Measurements from ENCODE around the gene SLC4A7. TPM values are rescaled to one million over a fixed set of nuclear protein-coding genes. Genes with fewer than 3 reads are reported as not detected.
A peak's percentile ranks its signal among the peaks of the same experiment; 100 is the strongest.
"Not testable (repeated sequence)": the region's sequence is repeated elsewhere in the genome, so short reads cannot be mapped to it uniquely, and the experiment has no call there.

SLC4A7 gene
- total RNA-seq, 1 experiment from 2014 or later: 19.6 TPM

DNA sequence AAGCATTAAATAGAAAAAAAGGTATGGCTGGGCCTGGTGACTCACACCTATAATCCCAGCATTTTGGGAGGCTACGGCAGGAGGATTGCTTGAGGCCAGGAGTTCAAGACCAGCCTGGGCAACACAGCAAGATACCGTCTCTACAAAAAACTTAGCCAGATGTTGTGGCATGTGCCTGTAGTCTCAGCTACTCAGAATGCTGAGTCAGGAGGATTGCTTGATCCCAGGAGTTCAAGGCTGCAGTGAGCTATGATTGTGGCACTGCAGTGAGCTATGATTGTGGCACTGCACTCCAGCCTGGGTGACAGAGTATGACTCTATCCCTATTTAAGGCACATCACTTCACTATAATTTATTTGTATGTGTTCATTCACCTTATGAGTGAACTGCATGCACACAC is 54.3 kb downstream of the SLC4A7 start:
- no peak for DNase-seq (ENCODE audit: low spot score)

DNA sequence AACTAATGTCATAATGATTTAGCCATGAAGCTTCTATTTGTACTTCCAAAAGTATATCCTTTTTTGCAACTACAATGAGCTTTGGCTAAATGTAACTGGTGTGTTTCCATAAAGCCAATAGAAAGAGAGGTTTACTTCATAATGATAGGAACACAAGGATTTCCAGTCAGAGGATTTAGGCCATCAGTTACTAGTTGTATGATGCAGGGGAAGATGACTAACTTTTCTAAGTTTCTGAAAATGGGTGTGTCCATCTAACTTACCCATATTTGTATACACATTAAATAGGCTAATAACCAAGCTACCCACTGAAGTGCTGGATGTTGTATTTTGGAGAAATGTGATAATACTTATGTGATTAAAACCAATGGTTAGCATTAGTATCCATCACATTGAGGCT is 55.7 kb downstream of the SLC4A7 start:
- no peak for DNase-seq (ENCODE audit: low spot score)

DNA sequence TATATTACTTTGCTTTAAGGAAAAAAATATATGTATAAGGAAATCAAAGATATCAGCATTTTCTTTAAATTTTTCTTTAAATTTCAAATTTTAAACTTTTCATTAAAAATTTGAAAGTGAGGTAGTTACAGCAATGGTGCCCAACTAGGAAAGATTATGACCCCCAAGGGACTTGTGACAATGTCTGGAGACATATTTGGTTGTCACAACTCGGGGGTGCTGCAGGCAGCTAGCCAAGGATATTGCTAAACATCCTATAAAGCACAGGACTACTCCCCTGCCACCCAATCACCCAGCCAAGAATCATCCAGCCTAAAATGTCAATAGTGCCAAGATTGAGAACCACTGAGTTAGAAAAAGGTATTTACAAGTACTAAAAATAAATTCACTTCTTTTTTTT is 57.3 kb downstream of the SLC4A7 start:
- DNase-seq (ENCODE audit: low spot score): no peak

DNA sequence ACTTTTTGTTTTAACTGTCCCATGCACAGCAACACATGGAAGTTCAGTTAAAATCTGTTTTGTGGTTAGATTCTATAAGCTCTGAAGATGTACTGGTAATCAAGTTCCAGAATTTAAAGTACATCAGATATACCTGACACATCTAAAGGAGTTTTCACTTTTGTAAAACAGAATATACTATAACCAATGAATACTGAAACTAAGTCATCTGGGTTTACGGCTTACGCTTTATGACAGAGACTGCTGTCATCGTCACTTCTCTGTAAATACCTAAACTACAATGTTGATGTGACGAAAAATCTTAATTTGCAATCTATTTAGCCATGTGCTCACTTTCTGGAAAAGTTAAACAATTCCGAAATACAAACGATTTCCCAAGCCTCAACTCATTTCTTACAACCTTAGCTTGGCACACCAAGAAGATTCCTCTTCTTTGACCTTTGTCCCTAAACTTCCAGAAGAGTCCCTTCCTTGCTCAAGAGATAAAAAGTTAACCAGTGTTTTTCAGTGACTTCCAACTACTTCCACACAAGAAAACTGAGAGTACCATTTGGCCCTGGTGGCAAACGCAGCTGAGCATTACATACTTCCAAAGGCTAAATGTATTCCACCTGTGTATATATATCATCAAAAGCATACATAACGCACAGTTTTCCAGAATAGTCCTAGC is 58.2 kb downstream of the SLC4A7 start:
- DNase-seq (ENCODE audit: low spot score): no peak

DNA sequence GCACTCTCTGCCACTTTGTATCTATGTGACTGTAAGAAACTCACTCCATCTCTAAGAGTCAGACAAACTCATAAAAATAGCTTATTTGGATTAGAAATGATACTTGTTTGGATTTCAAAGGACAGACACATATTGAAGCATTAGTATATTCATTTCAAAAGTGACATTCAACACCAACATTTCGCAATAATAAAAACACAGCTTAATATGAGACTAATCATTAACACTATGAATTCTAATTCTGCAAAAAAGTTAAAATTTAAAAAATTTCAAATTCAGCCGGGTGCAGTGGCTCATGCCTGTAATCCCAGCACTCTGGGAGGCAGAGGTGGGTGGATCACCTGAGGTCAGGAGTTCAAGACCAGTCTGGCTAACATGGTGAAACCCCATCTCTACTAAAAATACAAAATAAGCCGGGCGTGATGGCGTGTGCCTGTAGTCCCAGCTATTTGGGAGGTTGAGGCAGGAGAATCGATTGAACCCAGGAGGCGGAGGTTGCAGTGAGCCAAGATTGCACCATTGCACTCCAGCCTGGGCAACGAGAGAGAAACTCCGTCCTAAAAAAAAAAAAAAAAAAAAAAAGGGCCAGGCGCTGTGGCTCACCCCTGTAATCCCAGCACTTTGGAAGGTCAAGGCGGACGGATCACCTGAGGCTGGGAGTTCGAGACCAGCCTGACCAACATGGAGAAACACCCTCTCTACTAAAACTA is 59.2 kb downstream of the SLC4A7 start:
- DNase-seq (ENCODE audit: low spot score): not testable (repeated sequence)

DNA sequence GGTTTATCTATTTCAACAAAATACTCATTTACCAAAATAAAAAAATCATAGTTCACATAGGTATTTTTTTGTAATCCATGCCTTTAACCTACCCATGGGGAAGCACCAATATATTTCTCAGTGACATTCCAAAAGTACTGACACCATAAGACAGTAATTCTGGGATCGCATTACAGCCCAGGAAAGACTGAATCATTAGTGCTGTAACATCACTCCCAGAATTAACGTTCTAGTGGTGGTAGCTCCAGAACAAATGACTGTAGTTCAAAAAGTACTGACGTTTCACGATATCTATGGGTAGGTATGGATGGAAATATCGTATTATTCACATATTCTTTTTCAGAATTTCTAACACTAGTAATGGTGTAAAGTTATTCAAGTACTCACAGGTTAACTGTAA is 60.7 kb downstream of the SLC4A7 start:
- DNase-seq (ENCODE audit: low spot score): no peak

DNA sequence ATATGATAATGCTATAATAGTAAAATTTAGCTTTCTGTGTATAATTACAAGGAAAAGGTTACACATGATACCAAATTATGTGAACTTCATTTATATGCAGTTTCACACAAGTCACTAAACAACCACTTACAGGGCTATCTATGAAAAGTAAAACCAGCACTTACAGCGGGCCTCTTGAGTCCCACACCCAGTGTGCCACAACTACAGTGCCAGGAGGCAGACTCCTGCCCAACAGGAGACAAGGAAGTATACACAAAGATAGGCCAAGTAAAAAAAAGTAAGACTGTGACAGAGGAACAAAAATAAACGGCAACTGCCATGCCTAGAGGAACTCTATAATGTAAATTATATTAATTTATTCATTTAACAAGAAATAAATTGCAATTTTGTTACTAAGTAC is 61.6 kb downstream of the SLC4A7 start:
- DNase-seq (ENCODE audit: low spot score): no peak

DNA sequence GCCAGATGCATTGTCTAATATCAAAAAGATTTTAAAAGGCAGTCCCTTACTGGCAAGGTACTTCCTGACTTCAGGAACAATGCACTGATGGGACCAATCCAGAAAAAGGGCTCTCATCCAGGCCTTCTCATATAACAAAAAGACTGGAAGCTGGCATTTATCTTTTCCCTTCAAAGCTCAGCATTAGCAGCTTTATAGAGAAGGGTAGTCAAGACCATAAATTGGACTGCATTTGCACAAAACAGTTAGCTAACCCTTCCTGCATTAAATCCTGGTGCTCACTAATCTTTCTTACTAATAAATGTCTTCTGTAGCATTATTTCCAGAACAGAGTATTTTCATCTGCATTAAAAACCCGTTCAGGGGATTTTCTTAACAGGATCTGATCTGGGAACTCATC is 69.0 kb downstream of the SLC4A7 start:
- no peak for DNase-seq (ENCODE audit: low spot score)

DNA sequence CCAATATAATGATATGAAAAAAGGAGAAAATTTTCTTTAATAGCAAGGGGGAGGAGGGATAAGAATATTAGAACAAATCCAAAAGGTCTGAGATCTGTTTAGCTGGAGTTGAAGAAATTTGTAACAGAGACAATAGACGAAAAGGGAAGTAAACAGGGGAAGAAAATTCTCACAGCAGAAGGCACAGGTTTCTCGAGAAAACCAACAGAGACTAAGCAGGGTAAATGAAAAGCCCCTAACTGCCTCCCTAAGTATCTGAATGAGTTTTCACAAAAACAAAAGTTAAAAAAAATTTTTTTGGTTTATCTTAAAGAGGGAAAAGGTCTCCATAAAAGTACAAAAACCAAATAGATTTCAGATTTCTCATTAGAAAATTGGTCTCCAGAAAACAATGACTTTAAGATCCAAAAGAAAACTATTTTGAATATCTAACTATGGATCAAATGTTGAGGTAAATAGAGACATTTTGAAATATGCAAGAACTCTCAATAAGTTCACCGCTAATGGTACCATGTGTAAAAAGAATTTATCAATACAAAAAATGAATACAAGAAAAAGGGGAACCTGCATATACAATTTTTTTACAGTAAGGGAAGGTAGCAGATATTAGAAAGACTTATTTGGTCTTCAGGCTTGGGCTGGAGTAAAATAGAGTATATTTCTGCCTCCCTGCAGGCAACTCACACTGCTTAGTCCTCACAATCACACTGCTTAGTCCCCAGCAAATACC is 91.1 kb downstream of the SLC4A7 start:
- DNase-seq (ENCODE audit: low spot score): no peak

DNA sequence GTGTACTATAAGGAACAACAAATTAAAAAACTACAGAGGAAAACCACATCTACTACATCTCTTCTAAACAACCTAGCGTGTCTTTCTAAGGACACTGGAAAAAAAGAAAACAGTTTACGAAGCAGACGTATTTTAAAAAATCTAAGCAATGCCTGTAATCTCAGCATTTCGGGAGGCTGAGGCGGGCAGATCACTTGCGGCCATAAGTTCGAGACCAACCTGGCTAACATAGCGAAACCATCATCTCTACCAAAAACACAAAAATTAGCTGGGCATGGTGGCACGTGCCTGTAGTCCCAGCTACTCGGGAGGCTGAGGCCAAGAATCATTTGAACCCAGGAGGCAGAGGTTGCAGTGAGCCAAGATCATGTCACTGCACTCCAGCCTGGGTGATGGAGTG is 91.8 kb downstream of the SLC4A7 start:
- not testable (repeated sequence) for DNase-seq (ENCODE audit: low spot score)

DNA sequence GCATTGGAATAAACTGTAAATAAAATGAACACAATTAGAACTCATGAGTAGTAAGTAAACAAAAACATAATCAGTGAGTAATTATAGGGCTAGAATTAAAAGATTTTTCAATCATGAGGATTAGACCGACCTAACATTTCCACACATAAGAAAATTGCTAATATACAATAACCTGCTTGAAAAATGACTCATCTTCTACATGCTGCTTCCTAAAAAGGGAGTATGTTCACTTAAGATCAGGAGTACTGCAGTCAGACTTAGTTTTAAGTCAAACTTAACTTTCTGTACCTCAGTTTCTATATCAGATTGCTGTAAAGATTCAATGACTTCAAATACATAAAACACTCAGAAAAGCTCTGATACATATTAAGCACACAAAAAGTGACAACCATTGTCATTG is 92.4 kb downstream of the SLC4A7 start:
- no peak for DNase-seq (ENCODE audit: low spot score)

DNA sequence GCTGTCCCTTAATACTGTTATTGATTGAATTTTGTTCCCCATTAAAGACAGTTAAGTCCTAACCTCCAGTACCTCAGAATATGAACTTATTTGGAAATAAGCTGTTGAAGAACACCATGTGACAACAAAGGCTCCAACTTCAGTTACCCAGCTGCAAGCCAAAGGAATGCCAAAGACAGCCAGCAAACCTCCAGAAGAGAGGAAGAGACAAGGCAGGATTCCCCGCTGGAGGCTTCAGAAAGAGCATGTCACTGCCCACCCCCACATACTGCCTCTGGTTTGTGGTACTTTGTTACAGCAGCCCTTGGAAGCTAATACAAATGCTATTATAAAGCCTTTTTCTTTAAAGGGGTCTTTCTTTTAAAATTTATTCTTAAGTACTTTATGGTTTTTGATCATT is 96.6 kb downstream of the SLC4A7 start:
- DNase-seq (ENCODE audit: low spot score): no peak

DNA sequence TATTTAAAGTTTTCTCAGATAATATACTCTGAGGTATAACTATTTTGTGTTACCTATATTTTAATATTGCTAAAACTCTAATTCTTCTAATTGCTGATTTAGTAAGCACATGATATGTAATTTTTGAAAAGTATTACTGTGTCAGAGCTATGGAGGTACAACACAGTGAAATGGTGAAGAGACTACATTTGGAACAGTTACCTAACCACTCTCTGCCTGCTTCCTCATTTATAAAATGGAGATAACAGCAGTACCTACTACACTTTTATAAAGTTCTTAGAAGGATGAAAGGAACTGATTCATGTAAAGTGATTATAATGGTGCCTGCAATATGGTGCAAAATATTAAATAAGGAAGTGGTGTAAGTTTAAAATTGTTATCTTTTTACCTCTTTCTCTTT is 98.7 kb downstream of the SLC4A7 start:
- DNase-seq (ENCODE audit: low spot score): no peak

DNA sequence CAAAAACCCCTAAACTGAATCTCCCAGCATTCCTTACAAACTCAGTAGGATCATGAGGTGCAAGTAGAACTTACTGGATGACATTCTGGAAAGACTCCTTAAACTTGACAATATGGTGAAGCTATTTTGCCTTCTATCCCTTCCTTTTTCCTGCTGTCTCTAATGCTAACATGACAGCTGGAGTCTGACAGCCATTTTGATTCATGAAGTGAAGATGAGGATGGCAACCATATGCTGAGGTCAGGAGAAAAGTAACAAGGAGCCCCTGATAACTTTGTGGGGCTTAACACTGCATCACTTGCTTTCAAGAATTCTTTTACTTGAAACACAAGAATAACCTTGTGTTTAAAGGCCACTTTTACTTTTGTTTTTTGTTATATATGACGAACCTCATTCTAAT is 100.0 kb downstream of the SLC4A7 start:
- no peak for DNase-seq (ENCODE audit: low spot score)

DNA sequence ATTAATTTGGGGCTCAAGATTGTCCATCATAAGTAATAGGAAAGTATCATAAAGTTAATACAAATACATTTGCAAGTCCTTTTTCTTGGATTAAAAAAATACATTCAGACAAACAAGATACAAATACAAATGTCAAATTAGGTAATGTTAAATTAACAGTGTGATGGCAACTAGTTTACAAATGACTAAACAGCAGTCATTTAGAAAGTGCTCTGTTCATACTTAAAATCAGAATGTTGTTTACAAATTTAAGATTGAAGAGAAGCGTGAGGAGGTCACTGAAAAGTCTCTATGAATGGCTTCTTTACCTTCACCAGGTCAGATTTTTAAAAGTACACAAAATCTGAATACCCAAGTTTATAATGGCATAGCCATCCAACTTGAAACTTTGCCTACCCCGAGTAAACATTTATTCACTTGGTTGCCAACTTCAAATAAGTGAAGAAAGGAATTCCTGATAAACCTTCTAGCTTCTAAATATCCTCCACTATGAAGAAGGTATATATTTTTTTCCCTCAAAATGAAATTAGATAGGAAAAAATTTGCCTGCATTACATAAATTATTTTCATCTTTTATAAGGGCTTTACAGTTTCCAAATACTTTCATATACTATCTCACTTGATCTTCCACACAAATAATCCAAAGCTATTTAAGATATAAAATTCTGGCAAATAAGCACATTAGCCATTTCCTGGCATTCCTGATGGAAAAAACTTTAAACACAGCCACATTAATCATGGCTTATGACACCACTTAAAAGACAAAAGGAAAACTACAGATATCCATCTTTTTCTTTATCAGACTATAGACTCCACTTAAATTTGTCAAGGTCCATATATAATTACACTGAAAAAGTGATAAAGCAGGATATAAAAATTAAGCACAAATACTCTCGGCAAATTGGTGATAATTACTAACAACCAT is 103.5 kb downstream of the SLC4A7 start:
- no peak for DNase-seq (ENCODE audit: low spot score)

DNA sequence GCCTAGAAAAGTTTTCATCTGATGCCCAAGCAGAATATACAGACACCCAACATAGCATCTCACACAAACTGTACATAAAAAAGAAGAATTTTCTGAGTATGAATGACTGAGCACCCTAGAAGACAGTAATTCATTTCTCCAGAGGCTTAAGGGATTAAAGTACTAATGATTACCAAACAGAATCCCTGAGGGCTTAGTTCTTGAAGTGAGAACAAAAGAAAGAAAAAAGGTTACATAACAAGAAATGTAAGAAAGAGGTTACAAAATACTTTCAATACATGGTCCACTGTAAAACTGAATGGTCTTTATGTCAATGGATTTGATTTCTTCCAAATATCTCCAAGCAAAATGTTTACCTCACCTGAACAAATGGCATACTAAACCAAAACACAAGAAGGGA is 105.9 kb downstream of the SLC4A7 start:
- no peak for DNase-seq (ENCODE audit: low spot score)

DNA sequence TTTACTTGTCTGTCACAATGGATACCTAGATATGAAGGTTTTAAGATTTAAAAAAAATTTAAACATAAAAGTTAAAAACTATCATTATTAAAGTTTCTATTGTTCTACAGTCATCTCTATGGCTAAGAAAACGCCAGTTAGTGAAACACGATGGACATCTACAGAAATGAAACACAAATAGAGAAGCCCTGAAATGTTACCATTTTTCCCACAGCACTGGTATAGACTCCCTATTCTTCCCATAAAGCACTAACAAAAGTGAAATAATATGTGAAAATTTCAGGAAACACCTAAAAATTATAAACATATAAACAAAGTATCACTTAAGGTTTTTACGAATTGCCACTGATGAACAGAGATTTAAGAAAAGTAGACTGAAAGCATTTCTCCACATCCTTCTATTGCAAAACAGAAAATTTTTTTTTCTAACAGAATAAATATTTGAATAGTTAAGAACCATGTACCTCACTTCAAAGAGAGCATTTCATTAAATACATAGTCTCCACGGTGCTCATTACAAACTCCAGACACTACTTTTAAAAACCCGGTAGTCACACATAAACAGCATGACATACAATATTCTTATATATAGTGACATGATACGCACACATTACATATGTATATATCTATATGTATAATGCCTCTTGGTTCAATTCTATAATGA is 107.9 kb downstream of the SLC4A7 start:
- no peak for DNase-seq (ENCODE audit: low spot score)

DNA sequence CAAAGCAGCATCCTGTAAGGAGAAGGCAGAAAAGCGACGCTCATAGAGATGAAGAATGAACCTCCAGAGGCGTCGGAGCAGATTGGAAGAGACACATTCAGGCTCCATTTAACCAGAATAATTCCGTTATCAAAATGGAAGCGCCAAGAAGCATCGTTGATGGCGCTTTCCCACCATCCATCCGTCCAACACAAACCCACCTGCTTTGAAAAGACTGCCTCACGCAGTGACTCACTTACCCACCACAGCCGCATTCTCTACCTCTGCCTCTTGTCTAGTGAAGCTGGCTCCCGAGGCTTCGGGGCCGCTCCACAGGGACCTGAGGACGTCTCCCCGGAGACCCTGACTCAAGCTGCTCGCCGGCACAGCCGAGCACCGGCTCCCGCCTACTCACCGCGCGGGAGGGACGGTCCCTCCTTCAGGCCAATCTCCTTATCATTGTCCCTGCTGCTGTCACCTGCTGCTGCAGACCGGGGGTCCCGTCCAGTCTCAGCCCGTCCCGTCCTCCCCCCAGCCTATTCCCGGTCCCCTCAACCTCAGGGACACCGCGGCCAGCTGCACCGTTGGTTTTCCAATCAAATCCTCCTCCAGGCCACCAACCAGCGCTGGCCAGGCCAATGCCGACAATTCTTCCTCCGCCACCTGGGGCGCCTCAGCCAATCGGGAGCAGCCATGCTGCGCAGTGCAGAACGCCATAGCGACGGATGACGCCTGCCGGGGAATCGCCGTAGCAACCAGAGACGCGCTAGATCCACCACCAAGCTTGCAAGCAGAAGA is 115.2 kb downstream of the SLC4A7 start, which contains the start of gene NEK10:
NEK10 (minus strand) TSS at position 553 of the 777 bp plus-strand sequence. CDS start 16,501 bp downstream, outside the sequence.
- DNase-seq (ENCODE audit: low spot score): peak; percentile 89

DNA sequence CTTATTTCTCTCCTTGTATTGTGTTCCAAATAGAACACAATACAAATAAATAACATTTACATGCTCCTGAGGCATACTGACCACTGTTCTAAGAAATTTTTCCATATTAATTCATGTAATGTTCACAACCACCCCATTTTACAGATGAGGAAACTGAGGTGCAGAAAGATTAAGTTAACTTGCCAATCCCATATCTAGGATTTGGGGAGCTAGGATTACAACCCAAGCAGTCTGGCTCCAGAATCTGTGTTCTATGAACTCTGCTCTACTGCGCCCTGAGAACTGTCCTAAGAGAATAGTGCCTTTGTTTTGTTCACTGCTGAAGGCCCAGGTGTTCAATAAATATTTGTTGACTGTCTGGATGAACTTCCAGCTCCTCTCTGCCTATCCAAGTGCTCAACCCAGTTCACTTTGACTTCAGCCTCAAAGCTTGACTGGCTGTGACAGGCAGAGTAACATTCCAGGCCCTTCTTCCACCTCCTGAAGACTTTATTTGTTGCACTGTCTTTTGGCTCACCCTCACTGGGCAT is 118.1 kb downstream of the SLC4A7 start:
- DNase-seq (ENCODE audit: low spot score): peak; percentile 23
